Measurements from ENCODE around the gene CACNA1D.

The CACNA1D gene

GRCh38 chr3:53765753-53766152 lies 271.3 kb downstream of the CACNA1D start:
- FAIRE-seq (no peak), DNase-seq (ENCODE audit: insufficient read length, low spot score) (no peak)
- TF ChIP-seq POU2F2 (IDR thresholded peaks at IDR 0.05; ENCODE audit: low read depth, low read length) (no peak), POLR2AphosphoS5 (IDR thresholded peaks at IDR 0.05; ENCODE audit: low read depth, low read length) (no peak), POLR2A (IDR thresholded peaks at IDR 0.05; ENCODE audit: low read depth, low read length) (no peak), PAX5 (IDR thresholded peaks at IDR 0.05; ENCODE audit: insufficient read depth, low read length, severe bottlenecking) (no peak), SPI1 (IDR thresholded peaks at IDR 0.05; ENCODE audit: low read depth, low read length) (no peak), TAF1 (IDR thresholded peaks at IDR 0.05; ENCODE audit: low read depth, low read length) (no peak)

- no peak for FAIRE-seq
- no peak for DNase-seq (ENCODE audit: insufficient read length, low spot score)
These were observed 272.3 kb downstream of the CACNA1D start for GRCh38 chr3:53766706-53767105.

DNA sequence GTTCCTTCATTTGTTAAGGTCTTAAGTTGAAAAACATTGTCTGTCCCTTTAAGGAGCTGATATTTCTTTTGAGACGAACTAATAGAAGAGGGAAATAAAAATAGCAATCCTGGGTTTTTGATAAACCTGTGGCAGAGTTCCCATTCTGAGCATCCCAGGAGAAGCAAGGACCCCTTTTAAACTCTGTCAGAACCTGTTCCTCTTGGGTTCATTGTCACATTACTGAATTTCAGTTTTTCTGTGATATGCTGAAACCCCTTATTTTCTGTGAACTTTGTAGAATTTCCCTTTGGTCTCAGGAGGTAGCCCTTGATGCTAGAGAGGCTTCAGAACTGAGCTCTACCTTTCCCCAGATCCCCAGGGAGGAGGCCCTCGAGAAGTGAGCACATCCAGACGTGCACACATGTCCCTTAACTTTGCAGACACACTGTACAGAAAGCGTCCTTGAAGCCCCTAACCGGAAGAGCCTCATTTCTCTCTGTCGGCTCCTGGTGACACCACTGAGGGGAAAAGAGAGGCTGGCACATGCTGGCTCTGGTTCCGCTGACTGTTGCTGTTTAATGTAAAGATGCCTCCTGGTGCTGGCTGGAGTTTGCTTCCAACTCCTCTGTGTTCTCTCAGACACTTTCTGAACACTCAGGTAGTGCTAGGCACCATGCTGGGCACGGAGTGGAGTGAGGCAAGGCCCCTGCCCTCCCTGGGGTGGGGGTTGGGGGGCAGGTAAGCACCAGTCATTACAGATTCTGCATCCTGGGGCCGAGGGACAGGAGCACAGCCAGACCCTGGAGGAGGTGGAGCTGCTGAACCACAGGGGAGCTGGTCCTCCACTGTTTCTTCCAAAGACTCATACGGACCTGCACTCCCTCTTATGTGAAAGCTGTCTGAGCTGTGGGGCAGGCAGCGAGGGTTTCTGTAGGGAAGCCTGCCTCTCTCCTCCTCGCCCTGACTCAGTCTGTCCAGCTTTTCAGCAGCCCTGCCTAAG lies 274.4 kb downstream of the CACNA1D start:
- TF ChIP-seq PAX5 (IDR thresholded peaks at IDR 0.05; ENCODE audit: insufficient read depth, low read length, severe bottlenecking) (no peak), POU2F2 (IDR thresholded peaks at IDR 0.05; ENCODE audit: low read depth, low read length) (no peak), SPI1 (IDR thresholded peaks at IDR 0.05; ENCODE audit: low read depth, low read length) (no peak), POLR2A (IDR thresholded peaks at IDR 0.05; ENCODE audit: low read depth, low read length) (no peak), POLR2AphosphoS5 (IDR thresholded peaks at IDR 0.05; ENCODE audit: low read depth, low read length) (no peak), TAF1 (IDR thresholded peaks at IDR 0.05; ENCODE audit: low read depth, low read length) (no peak)
- no peak for DNase-seq (ENCODE audit: insufficient read length, low spot score)
- peak; percentile 38 for FAIRE-seq

More at GRCh38 chr3:53766706-53767105, 272.3 kb downstream of the CACNA1D start:
- TF ChIP-seq POU2F2 (IDR thresholded peaks at IDR 0.05; ENCODE audit: low read depth, low read length) (no peak), POLR2AphosphoS5 (IDR thresholded peaks at IDR 0.05; ENCODE audit: low read depth, low read length) (no peak), POLR2A (IDR thresholded peaks at IDR 0.05; ENCODE audit: low read depth, low read length) (no peak), SPI1 (IDR thresholded peaks at IDR 0.05; ENCODE audit: low read depth, low read length) (no peak), TAF1 (IDR thresholded peaks at IDR 0.05; ENCODE audit: low read depth, low read length) (no peak), PAX5 (IDR thresholded peaks at IDR 0.05; ENCODE audit: insufficient read depth, low read length, severe bottlenecking) (no peak)

DNA sequence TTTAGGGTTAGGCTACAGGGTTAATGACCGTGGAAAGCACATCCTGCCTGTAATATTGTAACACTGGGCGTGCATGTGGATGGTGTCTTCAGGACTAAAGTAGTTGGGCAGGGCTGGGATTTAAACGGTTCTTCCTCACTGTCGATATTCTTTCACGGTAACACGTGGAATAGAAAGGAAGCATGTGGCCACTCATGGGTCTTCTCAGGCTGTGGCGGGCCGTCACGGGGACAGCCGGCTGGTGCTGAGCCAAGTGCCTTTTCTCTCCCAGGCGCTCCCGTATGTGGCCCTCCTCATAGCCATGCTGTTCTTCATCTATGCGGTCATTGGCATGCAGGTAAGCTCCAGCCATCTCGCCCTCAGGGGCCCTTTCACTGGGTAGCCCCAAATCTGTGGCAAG lies 278.2 kb downstream of the CACNA1D start:
- DNase-seq (ENCODE audit: insufficient read length, low spot score), result no peak
- TF ChIP-seq POLR2A (IDR thresholded peaks at IDR 0.05; ENCODE audit: low read depth, low read length), result no peak
- no peak for TF ChIP-seq POU2F2 (IDR thresholded peaks at IDR 0.05; ENCODE audit: low read depth, low read length)
- no peak for TF ChIP-seq SPI1 (IDR thresholded peaks at IDR 0.05; ENCODE audit: low read depth, low read length)
- TF ChIP-seq PAX5 (IDR thresholded peaks at IDR 0.05; ENCODE audit: insufficient read depth, low read length, severe bottlenecking), result no peak
- TF ChIP-seq POLR2AphosphoS5 (IDR thresholded peaks at IDR 0.05; ENCODE audit: low read depth, low read length), result no peak
- no peak for TF ChIP-seq TAF1 (IDR thresholded peaks at IDR 0.05; ENCODE audit: low read depth, low read length)
- FAIRE-seq, result peak; percentile 83

GRCh38 chr3:53773021-53773436 lies 278.6 kb downstream of the CACNA1D start:
- no peak for TF ChIP-seq TAF1 (IDR thresholded peaks at IDR 0.05; ENCODE audit: low read depth, low read length)
- TF ChIP-seq POLR2A (IDR thresholded peaks at IDR 0.05; ENCODE audit: low read depth, low read length), result no peak
- TF ChIP-seq POU2F2 (IDR thresholded peaks at IDR 0.05; ENCODE audit: low read depth, low read length), result no peak
- peak; percentile 73 for TF ChIP-seq SPI1 (IDR thresholded peaks at IDR 0.05; ENCODE audit: low read depth, low read length)
- no peak for TF ChIP-seq POLR2AphosphoS5 (IDR thresholded peaks at IDR 0.05; ENCODE audit: low read depth, low read length)
- TF ChIP-seq PAX5 (IDR thresholded peaks at IDR 0.05; ENCODE audit: insufficient read depth, low read length, severe bottlenecking), result no peak
- no peak for DNase-seq (ENCODE audit: insufficient read length, low spot score)
- FAIRE-seq, result no peak

GRCh38 chr3:53773611-53774368 lies 279.4 kb downstream of the CACNA1D start:
- FAIRE-seq (peak; percentile 98), DNase-seq (ENCODE audit: insufficient read length, low spot score) (peak; percentile 64)
- TF ChIP-seq SPI1 (IDR thresholded peaks at IDR 0.05; ENCODE audit: low read depth, low read length) (peak; percentile 78), POU2F2 (IDR thresholded peaks at IDR 0.05; ENCODE audit: low read depth, low read length) (peak; percentile 77; the same call in 1 of the 2 replicates), POLR2AphosphoS5 (IDR thresholded peaks at IDR 0.05; ENCODE audit: low read depth, low read length) (no peak)

- DNase-seq (ENCODE audit: insufficient read length, low spot score), result no peak
- TF ChIP-seq TAF1 (IDR thresholded peaks at IDR 0.05; ENCODE audit: low read depth, low read length), result no peak
- TF ChIP-seq POU2F2 (IDR thresholded peaks at IDR 0.05; ENCODE audit: low read depth, low read length), result no peak
- no peak for TF ChIP-seq PAX5 (IDR thresholded peaks at IDR 0.05; ENCODE audit: insufficient read depth, low read length, severe bottlenecking)
- no peak for TF ChIP-seq SPI1 (IDR thresholded peaks at IDR 0.05; ENCODE audit: low read depth, low read length)
- no peak for TF ChIP-seq POLR2AphosphoS5 (IDR thresholded peaks at IDR 0.05; ENCODE audit: low read depth, low read length)
- TF ChIP-seq POLR2A (IDR thresholded peaks at IDR 0.05; ENCODE audit: low read depth, low read length), result no peak
- FAIRE-seq, result no peak
These were observed 280.0 kb downstream of the CACNA1D start for GRCh38 chr3:53774414-53774813.

GRCh38 chr3:53775018-53775417 lies 280.6 kb downstream of the CACNA1D start:
- DNase-seq (ENCODE audit: insufficient read length, low spot score), result no peak
- no peak for FAIRE-seq
- no peak for TF ChIP-seq PAX5 (IDR thresholded peaks at IDR 0.05; ENCODE audit: insufficient read depth, low read length, severe bottlenecking)
- no peak for TF ChIP-seq TAF1 (IDR thresholded peaks at IDR 0.05; ENCODE audit: low read depth, low read length)
- no peak for TF ChIP-seq POLR2AphosphoS5 (IDR thresholded peaks at IDR 0.05; ENCODE audit: low read depth, low read length)
- no peak for TF ChIP-seq SPI1 (IDR thresholded peaks at IDR 0.05; ENCODE audit: low read depth, low read length)
- no peak for TF ChIP-seq POU2F2 (IDR thresholded peaks at IDR 0.05; ENCODE audit: low read depth, low read length)
- TF ChIP-seq POLR2A (IDR thresholded peaks at IDR 0.05; ENCODE audit: low read depth, low read length), result no peak

DNA sequence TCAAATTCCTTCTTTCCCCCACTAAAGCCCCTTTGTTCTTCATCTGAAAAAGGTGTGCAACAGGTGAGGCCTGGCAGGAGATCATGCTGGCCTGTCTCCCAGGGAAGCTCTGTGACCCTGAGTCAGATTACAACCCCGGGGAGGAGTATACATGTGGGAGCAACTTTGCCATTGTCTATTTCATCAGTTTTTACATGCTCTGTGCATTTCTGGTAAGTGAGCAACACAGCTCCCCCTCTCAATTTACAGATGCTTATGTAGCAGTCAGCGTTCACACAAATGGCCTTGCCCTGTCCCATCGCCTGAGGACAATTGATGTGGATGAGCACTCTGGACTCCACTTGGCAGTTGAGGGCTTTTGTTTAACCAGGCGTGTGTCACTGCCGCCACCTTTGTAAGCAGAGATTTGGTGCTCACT lies 281.4 kb downstream of the CACNA1D start:
- no peak for DNase-seq (ENCODE audit: insufficient read length, low spot score)
- TF ChIP-seq POLR2AphosphoS5 (IDR thresholded peaks at IDR 0.05; ENCODE audit: low read depth, low read length), result no peak
- TF ChIP-seq SPI1 (IDR thresholded peaks at IDR 0.05; ENCODE audit: low read depth, low read length), result no peak
- no peak for TF ChIP-seq PAX5 (IDR thresholded peaks at IDR 0.05; ENCODE audit: insufficient read depth, low read length, severe bottlenecking)
- TF ChIP-seq POU2F2 (IDR thresholded peaks at IDR 0.05; ENCODE audit: low read depth, low read length), result no peak
- TF ChIP-seq POLR2A (IDR thresholded peaks at IDR 0.05; ENCODE audit: low read depth, low read length), result no peak
- no peak for TF ChIP-seq TAF1 (IDR thresholded peaks at IDR 0.05; ENCODE audit: low read depth, low read length)
- FAIRE-seq, result peak; percentile 48
